K562 (cell line): ENCODE measurements around the gene WDR76. TPM values are rescaled to one million over a fixed set of nuclear protein-coding genes. Genes with fewer than 3 reads are reported as not detected.
"Not testable (repeated sequence)": the region's sequence is repeated elsewhere in the genome, so short reads cannot be mapped to it uniquely, and the experiment has no call there.

Experiments
- ATAC-seq: fragments of 200-7000 bp; cut with Tn5 transposase; 3 replicates; pipeline ENCODE4 v1.9.1; 2020; ENCODE audit warnings: moderate library complexity
- BruUV-seq: library from RNA; stranded (reverse); fragments of 400-500 nt; replicated peaks from 2 replicates; lab custom pipeline; 2021; lab: Mats Ljungman, UMichigan
- CTCF ChIA-PET: fragments of 300-600 bp; formaldehyde crosslinking; extraction: SDS; loops from one replicate; lab custom pipeline; 2021; ENCODE audit warnings: low intra/inter-chr PET ratio; lab: Yijun Ruan, JAX
- POLR2A ChIA-PET: fragments of 300-600, 350-650 bp; sonication (Branson Sonifier 250); formaldehyde crosslinking; extraction: SDS; loops from one replicate; lab custom pipeline; 2021; ENCODE audit warnings: antibody characterized with exemption, inconsistent platforms; lab: Yijun Ruan, JAX
- DNase-seq, 4 experiments: peaks; one replicate each; pipeline versions ENCODE4 v3.0.0 to v3.0.0-alpha.2; 2011 to 2018; ENCODE audit warnings: low spot score in 3 of 4, mixed read lengths in 3 of 4; ENCODE audit errors: extremely low read depth in 1 of 4
- FAIRE-seq: peaks from 2 replicates; lab custom pipeline; 2011; peaks lifted over from hg19 to GRCh38; lab: Jason Lieb, UNC
- H2AFZ ChIP-seq: 2 replicates; pipeline ENCODE4 v1.6.0; 2011; ENCODE audit warnings: low read depth, low read length, control low read depth, inconsistent platforms
- H3K27ac ChIP-seq: fragments of 200-600 bp; 3 replicates; pipeline ENCODE4 v1.8.0; 2011; ENCODE audit warnings: low read depth, mild to moderate bottlenecking, control low read depth, inconsistent platforms, low read length, moderate library complexity, mixed read lengths; ENCODE audit errors: extremely low read depth
- H3K27me3 ChIP-seq, 2 experiments: fragments of 300-600 bp in 1 of 2; 2 replicates in 1 of 2; 3 replicates in 1 of 2; pipeline versions ENCODE4 v1.6.0 to v1.8.0; 2011; ENCODE audit warnings: inconsistent platforms in 2 of 2, low read length in 2 of 2, mild to moderate bottlenecking in 1 of 2, mixed read lengths in 1 of 2, moderate library complexity in 1 of 2; ENCODE audit not compliant: control insufficient read depth in 2 of 2, insufficient read depth in 2 of 2
- H3K36me3 ChIP-seq: fragments of 300-600 bp; 3 replicates; pipeline ENCODE4 v1.8.0; 2011; ENCODE audit warnings: mild to moderate bottlenecking, low read length, inconsistent platforms; ENCODE audit not compliant: control insufficient read depth, insufficient read depth
- H3K4me1 ChIP-seq, 2 experiments: fragments of 200-600 bp in 1 of 2; replicated peaks in 1 of 2; 2 replicates in 1 of 2; 3 replicates in 1 of 2; pipeline versions ENCODE4 v1.5.1 to v1.8.0; 2011; ENCODE audit warnings: inconsistent platforms in 2 of 2, low read length in 2 of 2, mild to moderate bottlenecking in 1 of 2, mixed read lengths in 1 of 2, moderate library complexity in 1 of 2; ENCODE audit not compliant: control insufficient read depth in 2 of 2, insufficient read depth in 2 of 2
- H3K4me2 ChIP-seq: 2 replicates; pipeline ENCODE4 v1.6.1; 2011; ENCODE audit warnings: low read length, control low read depth, inconsistent platforms, mixed read lengths; ENCODE audit not compliant: insufficient read depth
- H3K4me3 ChIP-seq: fragments of 200-600 bp; sonication (generic), shearing (Covaris generic); 2 replicates; pipeline ENCODE4 v1.5.1; 2016; ENCODE audit warnings: control low read depth, inconsistent platforms
- H3K79me2 ChIP-seq: fragments of 200-600 bp; 3 replicates; pipeline ENCODE4 v1.8.0; 2011; ENCODE audit warnings: low read length, inconsistent platforms; ENCODE audit not compliant: control insufficient read depth, insufficient read depth
- H3K9ac ChIP-seq, 2 experiments: 2 replicates each; pipeline versions ENCODE4 v1.6.0 to v1.6.1; 2011; ENCODE audit warnings: low read depth in 2 of 2, low read length in 2 of 2, control low read depth in 1 of 2, inconsistent platforms in 1 of 2, mild to moderate bottlenecking in 1 of 2, mixed read lengths in 1 of 2; ENCODE audit not compliant: insufficient read depth in 1 of 2
- H3K9me1 ChIP-seq: one replicate; pipeline ENCODE4 v1.6.0; 2011; ENCODE audit warnings: inconsistent platforms, mild to moderate bottlenecking, low read length, moderate library complexity; ENCODE audit not compliant: control insufficient read depth, insufficient read depth
- H3K9me3 ChIP-seq: replicated peaks from 2 replicates; pipeline ENCODE4 v1.5.1; 2011; ENCODE audit warnings: low read depth, low read length, inconsistent platforms; ENCODE audit not compliant: control insufficient read depth, insufficient read depth
- H4K20me1 ChIP-seq: replicated peaks from 2 replicates; pipeline ENCODE4 v1.6.1; 2011; ENCODE audit warnings: low read length, inconsistent platforms, mixed read lengths; ENCODE audit not compliant: control insufficient read depth, insufficient read depth
- ADNP ChIP-seq: fragments of 200-800 bp; sonication (Bioruptor generic); IDR thresholded peaks from 2 replicates; pipeline ENCODE4 v1.6.1; 2016; ENCODE audit warnings: missing genetic modification characterization, missing compliant biosample characterization
- NR4A1 ChIP-seq, 2 experiments: fragments of 250-450 bp in 1 of 2; fragments of 450-650 bp in 1 of 2; sonication (Bioruptor Pico) in 1 of 2; IDR thresholded peaks; 2 replicates each; pipeline versions ENCODE4 v1.4.0 to v1.6.1; 2016 to 2020; ENCODE audit warnings: mild to moderate bottlenecking in 2 of 2, missing compliant biosample characterization in 1 of 2, missing genetic modification characterization in 1 of 2, moderate library complexity in 1 of 2
- WGBS: fragments of 100-300 bp; shearing (Covaris generic); methylation state at CpG from one replicate; pipeline ENCODE4 v1.1.6; 2016; ENCODE audit warnings: low coverage, mixed read lengths; ENCODE audit not compliant: insufficient coverage; ENCODE audit errors: missing lambda C conversion rate; 5-methylcytosine and 5-hydroxymethylcytosine counted together
- in situ Hi-C: fragments of 300-500 bp; cut with MboI; formaldehyde crosslinking; loops from 4 replicates; pipeline ENCODE4 v1.15.0; 2018; ENCODE audit warnings: inconsistent platforms, mixed read lengths
- intact Hi-C: fragments of 100-400 bp; cut with micrococcal nuclease; formaldehyde crosslinking; loops from 2 replicates; pipeline ENCODE4 v1.14.2; 2022
- polyA plus RNA-seq, 8 experiments: library from polyadenylated mRNA; depleted of rRNA in 4 of 8; stranded (reverse) in 5 of 8; unstranded in 3 of 8; fragments of >200 nt; fragmentation: Nextera tagmentation in 2 of 8; fragmentation: Illumina TruSeq in 1 of 8; extraction: Ambion mirVana in 2 of 8; extraction: Trizol in 1 of 8; gene quantifications; 2 replicates each; pipeline versions ENCODE4 v1.2.1 to v1.2.3, GENCODE V29; 2011 to 2014; ENCODE audit warnings: inconsistent platforms in 1 of 8, missing spikeins in 1 of 8
- total RNA-seq, 7 experiments: library from RNA; depleted of rRNA in 6 of 7; stranded (reverse); fragments of >200 nt in 6 of 7; fragmentation: Illumina TruSeq in 2 of 7; extraction: Trizol in 2 of 7; gene quantifications; 2 replicates each; pipeline versions ENCODE4 v1.2.1 to v1.2.3, GENCODE V29; 2011 to 2021; ENCODE audit warnings: low replicate concordance in 1 of 7
- TF ChIP-seq, protein P1 (sequence below): fragments of 250-450 bp; sonication (Bioruptor Pico); IDR thresholded peaks from 2 replicates; pipeline ENCODE4 v1.4.0; 2020; ENCODE audit warnings: borderline replicate concordance

Gene WDR76
- total and polyA plus RNA-seq, 9 of the 15 experiments (the other 6 are each of a cell fraction or from before 2014, with no cell fraction given): 9.8 to 69.5 (median 44.4) TPM

DNA sequence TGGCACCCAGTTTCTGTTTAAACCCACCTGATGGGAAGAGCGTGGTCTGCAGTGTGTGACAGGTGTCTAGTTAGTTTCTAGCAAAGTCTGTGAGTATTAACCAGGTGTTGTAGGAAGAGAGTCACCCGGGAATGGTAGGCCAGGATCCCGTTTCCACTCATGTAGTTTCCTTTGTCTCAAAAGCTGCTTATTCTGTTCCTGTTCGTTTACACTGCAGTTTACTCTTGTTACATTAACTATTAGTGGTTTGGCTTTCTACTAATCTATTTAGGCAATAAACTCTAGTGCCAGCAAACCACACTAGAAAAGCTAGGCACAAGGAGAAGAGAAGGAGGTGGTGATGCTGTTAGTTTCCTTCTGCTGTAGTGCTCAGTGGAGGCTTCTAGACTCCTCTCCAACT lies 32.7 kb downstream of the WDR76 start:
- DNase-seq: no peak
- Histone ChIP-seq H3K4me2 (no peak overlapping the region), H3K9ac (no peak overlapping the region), H3K4me1 (no peaks in the 10 kb centered on the region), H3K4me3 (no peak overlapping the region)
- TF ChIP-seq NR4A1 (CRISPR knock-in tag; IDR thresholded peaks at IDR 0.05): no peak
- TF ChIP-seq NR4A1 (tag; IDR thresholded peaks at IDR 0.05): no peak
- TF ChIP-seq ADNP (tag): no peak
- TF ChIP-seq, protein P1, sequence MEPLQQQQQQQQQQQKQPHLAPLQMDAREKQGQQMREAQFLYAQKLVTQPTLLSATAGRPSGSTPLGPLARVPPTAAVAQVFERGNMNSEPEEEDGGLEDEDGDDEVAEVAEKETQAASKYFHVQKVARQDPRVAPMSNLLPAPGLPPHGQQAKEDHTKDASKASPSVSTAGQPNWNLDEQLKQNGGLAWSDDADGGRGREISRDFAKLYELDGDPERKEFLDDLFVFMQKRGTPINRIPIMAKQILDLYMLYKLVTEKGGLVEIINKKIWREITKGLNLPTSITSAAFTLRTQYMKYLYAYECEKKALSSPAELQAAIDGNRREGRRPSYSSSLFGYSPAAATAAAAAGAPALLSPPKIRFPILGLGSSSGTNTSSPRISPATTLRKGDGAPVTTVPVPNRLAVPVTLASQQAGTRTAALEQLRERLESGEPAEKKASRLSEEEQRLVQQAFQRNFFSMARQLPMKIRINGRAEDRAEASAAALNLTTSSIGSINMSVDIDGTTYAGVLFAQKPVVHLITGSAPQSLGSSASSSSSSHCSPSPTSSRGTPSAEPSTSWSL (CRISPR knock-in tag): no peak
- TF ChIP-seq, all 486 proteins: peak for 0
- Histone ChIP-seq H4K20me1 (no peaks in the 10 kb centered on the region), H3K27me3 (no peaks in the 10 kb centered on the region), H3K36me3 (peaks cover 89% of the 10 kb centered on the region), H3K9me3 (no peaks in the 10 kb centered on the region), H3K9me1 (no peaks in the 10 kb centered on the region), H2AFZ (no peak overlapping the region), H3K27ac (no peak overlapping the region), H3K79me2 (no peaks in the 10 kb centered on the region)
- intact Hi-C loops: no loop called here
- in situ Hi-C loops: no loop called here
- BruUV-seq: no TSS peak
- ChIA-PET CTCF (no interaction called here), POLR2A (interaction anchor here (1.3 to 2.3 kb wide), 4 partner anchors 8 to 37 kb away, joined by 3 to 7 read pairs (median 4); partner anchors contain the start of gene MFAP1)
- WGBS: 67% methylated on average over 4 of the region's 4 CpGs
- FAIRE-seq (no peak), ATAC-seq (no peak)

DNA sequence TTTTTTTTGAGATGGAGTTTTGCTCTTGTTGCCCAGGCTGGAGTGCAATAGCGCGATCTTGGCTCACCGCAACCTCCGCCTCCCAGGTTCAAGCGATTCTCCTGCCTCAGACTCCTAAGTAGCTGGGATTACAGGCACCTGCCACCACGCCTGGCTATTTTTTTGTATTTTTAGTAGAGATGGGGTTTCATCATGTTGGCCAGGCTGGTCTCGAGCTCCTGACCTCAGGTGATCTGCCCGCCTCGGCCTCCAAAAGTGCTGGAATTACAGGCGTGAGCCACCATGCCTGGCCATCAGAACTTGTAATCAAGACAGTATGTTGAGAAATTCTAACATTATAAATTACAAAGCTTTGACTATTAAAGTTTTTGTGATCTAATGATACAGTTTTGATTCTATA lies 39.8 kb downstream of the WDR76 start:
- BruUV-seq: TSS peak; percentile 19
- POLR2A ChIA-PET: interaction anchor here (1.3 kb wide), 1 partner anchor 13 kb away, joined by 3 read pairs; no protein-coding TSS in a partner anchor
- H3K9me3 ChIP-seq, H3K27ac ChIP-seq, ATAC-seq, H4K20me1 ChIP-seq, in situ Hi-C loops, H3K79me2 ChIP-seq, H3K27me3 ChIP-seq, H3K4me1 ChIP-seq, intact Hi-C loops, H3K4me2 ChIP-seq, DNase-seq, H3K4me3 ChIP-seq, H2AFZ ChIP-seq, CTCF ChIA-PET, H3K9ac ChIP-seq, FAIRE-seq, H3K9me1 ChIP-seq: not testable (repeated sequence)
- peaks cover 67% of the 10 kb centered on the region for H3K36me3 ChIP-seq
- WGBS: 84% methylated on average over 8 of the region's 10 CpGs
